ENCODE data around the gene RFC1. TPM values are rescaled to one million over a fixed set of nuclear protein-coding genes. Genes with fewer than 3 reads are reported as not detected.

RFC1 gene
- total RNA-seq, 1 experiment from 2014 or later = 56.8 TPM

DNA sequence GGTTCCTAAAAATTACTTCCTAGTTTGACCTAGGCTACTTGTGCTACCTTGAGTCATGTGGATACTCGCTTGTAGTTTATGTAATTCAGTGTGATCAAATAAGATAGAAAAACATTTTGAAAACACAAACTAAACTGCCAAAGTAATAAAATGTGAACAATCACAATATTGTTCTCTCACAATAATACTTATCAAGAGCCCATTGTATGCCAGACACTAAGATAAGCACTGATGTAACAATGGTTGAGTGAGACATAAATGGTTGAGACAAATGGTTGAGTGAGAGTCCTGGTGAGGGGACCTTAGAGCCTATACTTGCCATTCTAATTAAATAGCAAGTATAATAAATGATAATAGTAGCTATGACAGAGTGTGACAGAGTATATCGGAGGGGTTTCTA, 41.7 kb downstream of the RFC1 start:
- Mint-ChIP-seq H3K4me3 (no peak overlapping the region), H3K9me3 (no peaks in the 10 kb centered on the region), H3K27ac (no peak overlapping the region), H3K36me3 (ENCODE audit: insufficient read depth in 1 of 3, low read depth in 3 of 3) (peaks cover 9 to 48% (median 22%) of the 10 kb centered on the region in 3 experiments; a peak in 6 of 7 replicates), H3K27me3 (ENCODE audit: low read depth) (no peaks in the 10 kb centered on the region), H3K4me1 (no peaks in the 10 kb centered on the region)
- 0 out of 2 replicates have a peak, but pooled peaks cover 2% of the 10 kb centered on the region for H3K79me2 ChIP-seq (ENCODE audit: insufficient read depth, low read length)
- H3K4me2 ChIP-seq (ENCODE audit: insufficient read depth, insufficient read length, low read length) = no peak overlapping the region
- no peak overlapping the region for H4K8ac ChIP-seq (replicated peaks; ENCODE audit: insufficient read length, low read depth, low read length)
- H3K14ac ChIP-seq (ENCODE audit: insufficient read depth, low read length) = no peak overlapping the region
- H2AK5ac ChIP-seq (ENCODE audit: insufficient read length, low read length) = no peak overlapping the region
- no peak overlapping the region for H2BK20ac ChIP-seq (ENCODE audit: low read depth, low read length, poor library complexity, severe bottlenecking)
- H3K4me1 ChIP-seq (ENCODE audit: insufficient read depth, low read length) = no peaks in the 10 kb centered on the region
- H4K5ac ChIP-seq (ENCODE audit: insufficient read length, low read depth, low read length) = no peak overlapping the region
- no CpG with 5 or more reads among the region's 2 CpGs for WGBS (ENCODE audit: extremely low coverage, insufficient read length, low lambda C conversion rate)
- H4K91ac ChIP-seq (ENCODE audit: insufficient read length, low read depth, low read length) = no peak overlapping the region
- H3K23ac ChIP-seq (ENCODE audit: insufficient read length, low read depth, low read length) = no peak overlapping the region
- H3K56ac ChIP-seq (ENCODE audit: insufficient read length, low read depth, low read length) = no peak overlapping the region
- H2AFZ ChIP-seq (ENCODE audit: low read length) = no peak overlapping the region
- H3K9ac ChIP-seq (ENCODE audit: extremely low read depth, insufficient read length, low read length) = no peak overlapping the region
- H3K23me2 ChIP-seq (ENCODE audit: insufficient read length, low read depth, low read length, poor library complexity, severe bottlenecking) = no peaks in the 10 kb centered on the region
- no peaks in the 10 kb centered on the region for H3K27me3 ChIP-seq (ENCODE audit: insufficient read depth, low read length)
- no peak overlapping the region for H3K18ac ChIP-seq (ENCODE audit: insufficient read length, low read depth, low read length)
- peaks cover 4% of the 10 kb centered on the region for H3K79me1 ChIP-seq (ENCODE audit: insufficient read depth, low read depth, low read length, poor library complexity, severe bottlenecking)
- H4K20me1 ChIP-seq (ENCODE audit: control insufficient read depth, insufficient read depth, insufficient read length) = no peaks in the 10 kb centered on the region
- H3K4ac ChIP-seq (ENCODE audit: low read depth, low read length) = no peak overlapping the region
- H3K9me3 ChIP-seq (ENCODE audit: control insufficient read depth, low read depth, low read length) = no peaks in the 10 kb centered on the region
- no peak overlapping the region for H3T11ph ChIP-seq (ENCODE audit: low read length)
- H2BK12ac ChIP-seq (ENCODE audit: insufficient read length, low read depth, low read length) = no peak overlapping the region
- H2BK120ac ChIP-seq (ENCODE audit: low read depth, low read length, poor library complexity, severe bottlenecking) = no peak overlapping the region
- no peak overlapping the region for H2BK15ac ChIP-seq (ENCODE audit: low read depth, low read length)
- DNase-seq = no peak
- TF ChIP-seq, protein P1, sequence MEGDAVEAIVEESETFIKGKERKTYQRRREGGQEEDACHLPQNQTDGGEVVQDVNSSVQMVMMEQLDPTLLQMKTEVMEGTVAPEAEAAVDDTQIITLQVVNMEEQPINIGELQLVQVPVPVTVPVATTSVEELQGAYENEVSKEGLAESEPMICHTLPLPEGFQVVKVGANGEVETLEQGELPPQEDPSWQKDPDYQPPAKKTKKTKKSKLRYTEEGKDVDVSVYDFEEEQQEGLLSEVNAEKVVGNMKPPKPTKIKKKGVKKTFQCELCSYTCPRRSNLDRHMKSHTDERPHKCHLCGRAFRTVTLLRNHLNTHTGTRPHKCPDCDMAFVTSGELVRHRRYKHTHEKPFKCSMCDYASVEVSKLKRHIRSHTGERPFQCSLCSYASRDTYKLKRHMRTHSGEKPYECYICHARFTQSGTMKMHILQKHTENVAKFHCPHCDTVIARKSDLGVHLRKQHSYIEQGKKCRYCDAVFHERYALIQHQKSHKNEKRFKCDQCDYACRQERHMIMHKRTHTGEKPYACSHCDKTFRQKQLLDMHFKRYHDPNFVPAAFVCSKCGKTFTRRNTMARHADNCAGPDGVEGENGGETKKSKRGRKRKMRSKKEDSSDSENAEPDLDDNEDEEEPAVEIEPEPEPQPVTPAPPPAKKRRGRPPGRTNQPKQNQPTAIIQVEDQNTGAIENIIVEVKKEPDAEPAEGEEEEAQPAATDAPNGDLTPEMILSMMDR (conservative IDR thresholded peaks at IDR 0.05) = no peak
- no peak overlapping the region for H3K27ac ChIP-seq (ENCODE audit: insufficient read length, low read depth, low read length)
- H2BK5ac ChIP-seq (ENCODE audit: insufficient read length, low read length) = no peak overlapping the region
